AG04450 (cell line): Measurements from ENCODE around the gene CHCHD6. TPM values are rescaled to one million over a fixed set of nuclear protein-coding genes. Genes with fewer than 3 reads are reported as not detected.

Source experiments
- CTCF ChIA-PET: fragments of 300-600, 350-600 bp; formaldehyde crosslinking; extraction: SDS; loops from one replicate; lab custom pipeline; 2022; ENCODE audit warnings: antibody characterized with exemption, inconsistent platforms; lab: Charles Lee
- POLR2A ChIA-PET: fragments of 350-600 bp; formaldehyde crosslinking; extraction: SDS; loops from one replicate; lab custom pipeline; 2021; ENCODE audit warnings: antibody characterized with exemption, inconsistent platforms; lab: Yijun Ruan, JAX
- DNase-seq: peaks from one replicate; pipeline ENCODE4 v3.0.0-alpha.2; 2011; ENCODE audit warnings: low read depth, low spot score
- H3K27ac ChIP-seq: one replicate; pipeline ENCODE4 v1.5.1; 2012; ENCODE audit warnings: low read depth, low read length, control low read depth
- H3K27me3 ChIP-seq: one replicate; pipeline ENCODE4 v1.6.0; 2012; ENCODE audit warnings: low read length; ENCODE audit not compliant: control insufficient read depth, insufficient read depth
- H3K4me3 ChIP-seq: 2 replicates; pipeline ENCODE4 v1.5.1; 2011; ENCODE audit warnings: mild to moderate bottlenecking, low read depth, low read length, control low read depth
- H3K9me3 ChIP-seq: 2 replicates; pipeline ENCODE4 v1.5.1; 2012; ENCODE audit warnings: low read length; ENCODE audit not compliant: control insufficient read depth, insufficient read depth
- CTCF ChIP-seq: IDR thresholded peaks from 2 replicates; pipeline ENCODE4 v1.5.1; 2011; ENCODE audit warnings: low read depth, low read length, control low read depth, inconsistent platforms
- polyA plus RNA-seq: library from polyadenylated mRNA; depleted of rRNA; stranded (reverse); fragments of >200 nt; gene quantifications from 2 replicates; pipeline ENCODE4 v1.2.3, GENCODE V29; 2011

Gene CHCHD6
- polyA plus RNA-seq, 1 experiment = 14.0 TPM

DNA sequence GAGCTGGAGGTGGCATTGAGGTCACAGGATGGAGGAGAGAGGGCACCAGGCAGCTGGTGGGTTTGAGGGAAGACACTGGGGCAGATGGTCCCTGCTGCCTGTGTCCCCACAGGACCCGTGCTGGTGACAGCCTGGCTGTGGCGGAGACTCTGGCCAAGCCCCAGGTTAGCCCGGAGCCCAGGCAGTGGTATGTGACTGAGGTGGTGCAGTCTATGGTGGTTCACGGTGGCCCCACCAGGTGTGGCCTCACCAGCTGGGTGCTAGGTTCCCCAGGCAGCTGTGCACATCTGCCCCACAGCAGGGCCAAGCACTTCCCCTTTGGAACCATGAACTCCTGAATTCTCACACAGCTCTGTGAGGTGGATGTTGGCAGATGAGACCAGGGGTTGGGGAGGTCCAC, 294.3 kb downstream of the CHCHD6 start:
- Histone ChIP-seq H3K27ac (no peak overlapping the region), H3K27me3 (no peaks in the 10 kb centered on the region), H3K9me3 (no peaks in the 10 kb centered on the region; the same call in 1 of the 2 replicates), H3K4me3 (no peak overlapping the region)
- CTCF ChIA-PET = no interaction called here
- POLR2A ChIA-PET = no interaction called here
- no peak for TF ChIP-seq CTCF
- DNase-seq = no peak

DNA sequence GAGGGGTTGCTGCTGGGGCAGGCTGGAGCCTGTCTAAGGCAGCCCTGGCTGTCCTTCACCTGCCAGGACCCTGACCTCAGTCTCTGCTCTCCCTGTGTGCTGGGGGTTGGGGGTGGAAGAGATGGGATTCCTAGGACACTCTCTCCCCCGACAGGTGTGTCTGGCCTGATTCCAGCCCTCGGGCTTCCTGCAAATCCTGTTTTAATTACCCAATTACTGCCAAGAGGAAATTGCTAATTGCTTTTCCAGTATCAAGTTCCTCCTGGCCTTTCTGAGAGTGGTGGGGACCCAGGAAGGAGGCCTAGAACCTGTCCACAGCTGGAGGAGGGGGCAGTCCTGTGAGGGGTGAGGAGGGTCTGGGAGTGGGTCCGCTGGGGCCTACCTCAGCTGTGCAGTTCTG, 294.7 kb downstream of the CHCHD6 start:
- Histone ChIP-seq H3K27me3 (no peaks in the 10 kb centered on the region), H3K4me3 (no peak overlapping the region), H3K9me3 (no peaks in the 10 kb centered on the region; the same call in 1 of the 2 replicates), H3K27ac (no peak overlapping the region)
- POLR2A ChIA-PET = no interaction called here
- TF ChIP-seq CTCF = no peak
- CTCF ChIA-PET = interaction anchor here (0.7 kb wide), 1 partner anchor 457 kb away, joined by 3 read pairs; no protein-coding TSS in a partner anchor
- DNase-seq = no peak

DNA sequence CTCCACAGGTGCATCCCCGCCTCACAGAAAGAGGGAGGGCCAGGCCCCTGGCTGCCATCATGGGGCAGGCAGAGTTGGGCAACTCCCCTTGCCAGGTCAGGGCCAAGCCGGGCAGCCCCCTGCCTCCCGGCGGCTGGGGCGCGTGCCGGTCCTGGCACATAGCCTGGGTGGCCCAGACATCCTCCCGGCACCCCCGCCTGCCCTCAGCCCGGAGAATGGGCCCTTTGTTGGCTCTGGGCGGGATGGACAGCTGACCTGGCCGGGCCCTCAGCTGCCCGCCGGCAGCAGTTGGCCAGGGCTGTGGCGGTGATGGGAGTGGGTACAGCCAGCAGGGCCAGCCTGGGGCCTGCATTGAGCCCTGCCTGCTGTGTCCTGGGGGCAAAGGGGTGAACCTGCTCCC, 295.3 kb downstream of the CHCHD6 start:
- CTCF ChIA-PET = interaction anchor here (0.6 to 0.7 kb wide), 2 partner anchors 247 to 457 kb away, joined by 3 read pairs; no protein-coding TSS in a partner anchor
- no peak for TF ChIP-seq CTCF
- DNase-seq = no peak
- no peak overlapping the region for H3K4me3 ChIP-seq
- no peaks in the 10 kb centered on the region for H3K27me3 ChIP-seq
- H3K27ac ChIP-seq = no peak overlapping the region
- no peaks in the 10 kb centered on the region; the same call in 1 of the 2 replicates for H3K9me3 ChIP-seq
- POLR2A ChIA-PET = interaction anchor here (0.6 kb wide), 1 partner anchor 15 kb away, joined by 3 read pairs; no protein-coding TSS in a partner anchor

DNA sequence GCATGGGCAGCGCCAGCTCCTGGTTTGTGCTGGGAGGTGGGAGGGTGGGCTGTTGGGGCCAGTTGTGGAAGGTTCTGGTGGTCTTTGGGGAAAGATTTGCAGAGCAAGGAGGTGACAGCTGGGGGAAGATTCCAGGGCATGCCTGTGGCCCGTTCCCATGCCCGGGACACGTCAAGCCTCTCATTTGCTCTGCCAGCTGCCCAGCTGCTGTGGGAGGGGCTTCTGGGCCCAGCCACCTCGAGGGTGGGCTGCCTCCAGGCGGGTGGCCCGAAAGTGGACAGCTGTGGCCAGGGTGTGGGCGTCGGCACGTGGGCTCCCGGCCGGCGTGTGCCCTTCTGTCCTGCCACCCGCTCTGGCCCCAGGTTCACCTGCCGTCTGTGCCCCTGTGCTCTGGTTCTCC, 296.1 kb downstream of the CHCHD6 start:
- DNase-seq = no peak

More for the DNA sequence above, 296.1 kb downstream of the CHCHD6 start:
- H3K27me3 ChIP-seq = no peaks in the 10 kb centered on the region
- no peak overlapping the region for H3K27ac ChIP-seq
- ChIA-PET POLR2A (no interaction called here), CTCF (interaction anchor here (0.6 to 2.1 kb wide), 2 partner anchors 248 kb away, joined by 3 to 6 read pairs; no protein-coding TSS in a partner anchor)
- H3K4me3 ChIP-seq = no peak overlapping the region
- no peaks in the 10 kb centered on the region; the same call in 1 of the 2 replicates for H3K9me3 ChIP-seq
- no peak for TF ChIP-seq CTCF
